Measurements from ENCODE around the gene TMEM182. TPM values are rescaled to one million over a fixed set of nuclear protein-coding genes. Genes with fewer than 3 reads are reported as not detected.

Gene TMEM182
- total and polyA plus RNA-seq, 2 donors (not counting 1 experiment from before 2014, with no cell fraction given) = 2.8 to 2.9 TPM

- TF ChIP-seq CTCF (conservative IDR thresholded peaks at IDR 0.05 in 1 of 2, IDR thresholded peaks at IDR 0.05 in 1 of 2; ENCODE audit: low read depth in 1 of 2, low read length in 2 of 2) = no peak
- TF ChIP-seq EZH2 (IDR thresholded peaks at IDR 0.05; ENCODE audit: low read length, missing control alignments) = no peak
- H3K4me3 ChIP-seq (replicated peaks in 1 of 4; ENCODE audit: control extremely low read depth in 1 of 4, insufficient read depth in 1 of 4, low read depth in 3 of 4, low read length in 4 of 4) = no peak overlapping the region
- H3K4me2 ChIP-seq (ENCODE audit: extremely low read depth, insufficient read depth, low read length) = no peak overlapping the region
- no peaks in the 10 kb centered on the region for H3K9me3 ChIP-seq (ENCODE audit: control insufficient read depth, insufficient read depth, low read depth, low read length)
- no peaks in the 10 kb centered on the region for H3K27me3 ChIP-seq (ENCODE audit: control insufficient read depth, insufficient read depth, low read length)
- no peaks in the 10 kb centered on the region for H4K20me1 ChIP-seq (ENCODE audit: control insufficient read depth, extremely low read depth, insufficient read depth, low read length)
- H3K9ac ChIP-seq (ENCODE audit: insufficient read depth, low read length) = no peak overlapping the region
- no peak overlapping the region for H3K27ac ChIP-seq (ENCODE audit: insufficient read depth, low read length)
- H3K36me3 ChIP-seq (ENCODE audit: control insufficient read depth, insufficient read depth, low read length) = no peaks in the 10 kb centered on the region
- H2AFZ ChIP-seq (ENCODE audit: low read length) = no peak overlapping the region
- no peak for DNase-seq (ENCODE audit: low read depth in 2 of 2)
- H3K4me1 ChIP-seq (ENCODE audit: control insufficient read depth, extremely low read depth, insufficient read depth, low read length) = no peaks in the 10 kb centered on the region
- H3K79me2 ChIP-seq (ENCODE audit: control insufficient read depth, insufficient read depth, low read length) = no peaks in the 10 kb centered on the region
Observed at GRCh38 chr2:102850888-102851287, 89.1 kb downstream of the TMEM182 start.

GRCh38 chr2:102852867-102853266, 91.0 kb downstream of the TMEM182 start:
- Histone ChIP-seq H4K20me1 (ENCODE audit: control insufficient read depth, extremely low read depth, insufficient read depth, low read length) (no peaks in the 10 kb centered on the region), H3K79me2 (ENCODE audit: control insufficient read depth, insufficient read depth, low read length) (no peaks in the 10 kb centered on the region), H3K4me3 (replicated peaks in 1 of 4; ENCODE audit: control extremely low read depth in 1 of 4, insufficient read depth in 1 of 4, low read depth in 3 of 4, low read length in 4 of 4) (no peak overlapping the region), H3K9ac (ENCODE audit: insufficient read depth, low read length) (no peak overlapping the region), H3K9me3 (ENCODE audit: control insufficient read depth, insufficient read depth, low read depth, low read length) (no peaks in the 10 kb centered on the region), H3K36me3 (ENCODE audit: control insufficient read depth, insufficient read depth, low read length) (no peaks in the 10 kb centered on the region), H3K27ac (ENCODE audit: insufficient read depth, low read length) (no peak overlapping the region), H2AFZ (ENCODE audit: low read length) (no peak overlapping the region), H3K27me3 (ENCODE audit: control insufficient read depth, insufficient read depth, low read length) (no peaks in the 10 kb centered on the region), H3K4me1 (ENCODE audit: control insufficient read depth, extremely low read depth, insufficient read depth, low read length) (no peaks in the 10 kb centered on the region), H3K4me2 (ENCODE audit: extremely low read depth, insufficient read depth, low read length) (no peak overlapping the region)
- TF ChIP-seq CTCF (conservative IDR thresholded peaks at IDR 0.05 in 1 of 2, IDR thresholded peaks at IDR 0.05 in 1 of 2; ENCODE audit: low read depth in 1 of 2, low read length in 2 of 2) (no peak), EZH2 (IDR thresholded peaks at IDR 0.05; ENCODE audit: low read length, missing control alignments) (no peak)
- no peak for DNase-seq (ENCODE audit: low read depth in 2 of 2)

Other genes starting within 250 kb of the TMEM182 start
- not detected in 2 replicates for gene SLC9A2, start 142.5 kb upstream of the TMEM182 start, total RNA-seq
- not detected in 2 replicates for gene SLC9A2, start 142.5 kb upstream of the TMEM182 start, polyA plus RNA-seq